Measurements from ENCODE around the gene LSP1. TPM values are rescaled to one million over a fixed set of nuclear protein-coding genes. Genes with fewer than 3 reads are reported as not detected.

The LSP1 gene
- total and polyA plus RNA-seq, 2 donors (not counting 1 experiment from before 2014, with no cell fraction given), result 0.19 to 1.8 TPM

- Histone ChIP-seq H3K9me3 (ENCODE audit: control insufficient read depth, insufficient read depth, low read depth, low read length) (no peaks in the 10 kb centered on the region), H3K27ac (ENCODE audit: insufficient read depth, low read length) (no peak overlapping the region), H4K20me1 (ENCODE audit: control insufficient read depth, extremely low read depth, insufficient read depth, low read length) (no peaks in the 10 kb centered on the region), H3K79me2 (ENCODE audit: control insufficient read depth, insufficient read depth, low read length) (no peaks in the 10 kb centered on the region), H3K4me3 (replicated peaks in 1 of 4; ENCODE audit: control extremely low read depth in 1 of 4, insufficient read depth in 1 of 4, low read depth in 3 of 4, low read length in 4 of 4) (no peak overlapping the region), H3K4me2 (ENCODE audit: extremely low read depth, insufficient read depth, low read length) (no peak overlapping the region), H2AFZ (ENCODE audit: low read length) (no peak overlapping the region), H3K4me1 (ENCODE audit: control insufficient read depth, extremely low read depth, insufficient read depth, low read length) (no peaks in the 10 kb centered on the region), H3K9ac (ENCODE audit: insufficient read depth, low read length) (no peak overlapping the region), H3K27me3 (ENCODE audit: control insufficient read depth, insufficient read depth, low read length) (peaks cover 2% of the 10 kb centered on the region), H3K36me3 (ENCODE audit: control insufficient read depth, insufficient read depth, low read length) (no peaks in the 10 kb centered on the region)
- no peak for TF ChIP-seq EZH2 (IDR thresholded peaks at IDR 0.05; ENCODE audit: low read length, missing control alignments)
- TF ChIP-seq, protein P1, sequence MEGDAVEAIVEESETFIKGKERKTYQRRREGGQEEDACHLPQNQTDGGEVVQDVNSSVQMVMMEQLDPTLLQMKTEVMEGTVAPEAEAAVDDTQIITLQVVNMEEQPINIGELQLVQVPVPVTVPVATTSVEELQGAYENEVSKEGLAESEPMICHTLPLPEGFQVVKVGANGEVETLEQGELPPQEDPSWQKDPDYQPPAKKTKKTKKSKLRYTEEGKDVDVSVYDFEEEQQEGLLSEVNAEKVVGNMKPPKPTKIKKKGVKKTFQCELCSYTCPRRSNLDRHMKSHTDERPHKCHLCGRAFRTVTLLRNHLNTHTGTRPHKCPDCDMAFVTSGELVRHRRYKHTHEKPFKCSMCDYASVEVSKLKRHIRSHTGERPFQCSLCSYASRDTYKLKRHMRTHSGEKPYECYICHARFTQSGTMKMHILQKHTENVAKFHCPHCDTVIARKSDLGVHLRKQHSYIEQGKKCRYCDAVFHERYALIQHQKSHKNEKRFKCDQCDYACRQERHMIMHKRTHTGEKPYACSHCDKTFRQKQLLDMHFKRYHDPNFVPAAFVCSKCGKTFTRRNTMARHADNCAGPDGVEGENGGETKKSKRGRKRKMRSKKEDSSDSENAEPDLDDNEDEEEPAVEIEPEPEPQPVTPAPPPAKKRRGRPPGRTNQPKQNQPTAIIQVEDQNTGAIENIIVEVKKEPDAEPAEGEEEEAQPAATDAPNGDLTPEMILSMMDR (conservative IDR thresholded peaks at IDR 0.05 in 1 of 2, IDR thresholded peaks at IDR 0.05 in 1 of 2; ENCODE audit: low read depth in 1 of 2, low read length in 2 of 2), result no peak
- DNase-seq (ENCODE audit: low read depth in 2 of 2), result no peak
Measured at GRCh38 chr11:1892558-1892957, 39.7 kb downstream of the LSP1 start.

DNA sequence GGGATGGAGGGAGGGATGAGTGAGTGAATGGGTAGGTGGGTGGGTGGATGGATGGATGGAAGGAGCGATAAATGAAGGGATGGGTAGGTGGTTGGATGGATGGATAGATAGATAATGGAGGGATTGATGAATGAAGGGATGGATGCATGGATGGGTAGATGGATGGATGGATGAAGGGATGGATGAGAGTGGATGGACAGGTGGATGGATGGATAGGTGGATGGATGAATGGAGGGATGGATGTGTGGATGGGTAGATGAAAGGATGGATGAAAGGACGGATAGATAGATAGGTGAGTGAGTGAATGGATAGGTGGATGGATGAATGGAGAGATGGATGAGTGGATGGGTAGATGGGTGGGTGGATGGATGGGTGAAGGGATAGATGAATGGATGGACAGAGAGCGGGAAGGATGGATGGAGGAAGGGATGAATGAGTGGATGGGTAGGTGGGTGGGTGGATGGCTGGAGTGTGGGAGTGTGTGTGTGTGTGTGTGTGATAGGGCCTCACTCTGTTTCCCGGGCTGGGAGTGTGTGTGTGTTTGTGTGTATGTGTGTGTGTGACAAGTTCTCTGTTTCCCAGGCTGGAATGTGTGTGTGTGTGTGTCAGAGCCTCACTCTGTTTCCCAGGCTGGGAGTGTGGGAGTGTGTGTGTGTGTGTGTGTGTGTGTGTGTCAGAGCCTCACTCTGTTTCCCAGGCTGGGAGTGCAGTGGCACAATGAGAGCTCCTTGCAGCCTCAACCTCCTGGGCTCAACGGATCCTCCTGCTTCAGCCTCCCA is 40.9 kb downstream of the LSP1 start:
- H3K36me3 ChIP-seq (ENCODE audit: control insufficient read depth, insufficient read depth, low read length), result no peaks in the 10 kb centered on the region
- peaks cover 2% of the 10 kb centered on the region for H3K27me3 ChIP-seq (ENCODE audit: control insufficient read depth, insufficient read depth, low read length)
- TF ChIP-seq EZH2 (IDR thresholded peaks at IDR 0.05; ENCODE audit: low read length, missing control alignments), result no peak
- TF ChIP-seq, protein P1 (conservative IDR thresholded peaks at IDR 0.05 in 1 of 2, IDR thresholded peaks at IDR 0.05 in 1 of 2; ENCODE audit: low read depth in 1 of 2, low read length in 2 of 2), result no peak
- peak in 1 of 2 donors; percentile 14 for DNase-seq (ENCODE audit: low read depth in 2 of 2)
- H3K4me3 ChIP-seq (replicated peaks in 1 of 4; ENCODE audit: control extremely low read depth in 1 of 4, insufficient read depth in 1 of 4, low read depth in 3 of 4, low read length in 4 of 4), result no peak overlapping the region
- no peaks in the 10 kb centered on the region for H4K20me1 ChIP-seq (ENCODE audit: control insufficient read depth, extremely low read depth, insufficient read depth, low read length)
- H3K9ac ChIP-seq (ENCODE audit: insufficient read depth, low read length), result no peak overlapping the region
- no peaks in the 10 kb centered on the region for H3K4me1 ChIP-seq (ENCODE audit: control insufficient read depth, extremely low read depth, insufficient read depth, low read length)
- H3K4me2 ChIP-seq (ENCODE audit: extremely low read depth, insufficient read depth, low read length), result no peak overlapping the region
- H3K27ac ChIP-seq (ENCODE audit: insufficient read depth, low read length), result no peak overlapping the region
- H2AFZ ChIP-seq (ENCODE audit: low read length), result no peak overlapping the region
- H3K9me3 ChIP-seq (ENCODE audit: control insufficient read depth, insufficient read depth, low read depth, low read length), result no peaks in the 10 kb centered on the region
- H3K79me2 ChIP-seq (ENCODE audit: control insufficient read depth, insufficient read depth, low read length), result no peaks in the 10 kb centered on the region

- no peaks in the 10 kb centered on the region for H3K79me2 ChIP-seq (ENCODE audit: control insufficient read depth, insufficient read depth, low read length)
- no peak overlapping the region for H3K4me3 ChIP-seq (replicated peaks in 1 of 4; ENCODE audit: control extremely low read depth in 1 of 4, insufficient read depth in 1 of 4, low read depth in 3 of 4, low read length in 4 of 4)
- no peak overlapping the region for H2AFZ ChIP-seq (ENCODE audit: low read length)
- H4K20me1 ChIP-seq (ENCODE audit: control insufficient read depth, extremely low read depth, insufficient read depth, low read length), result no peaks in the 10 kb centered on the region
- H3K27me3 ChIP-seq (ENCODE audit: control insufficient read depth, insufficient read depth, low read length), result peaks cover 6% of the 10 kb centered on the region
- TF ChIP-seq, protein P1 (conservative IDR thresholded peaks at IDR 0.05 in 1 of 2, IDR thresholded peaks at IDR 0.05 in 1 of 2; ENCODE audit: low read depth in 1 of 2, low read length in 2 of 2), result no peak
- TF ChIP-seq EZH2 (IDR thresholded peaks at IDR 0.05; ENCODE audit: low read length, missing control alignments), result no peak
- H3K4me1 ChIP-seq (ENCODE audit: control insufficient read depth, extremely low read depth, insufficient read depth, low read length), result no peaks in the 10 kb centered on the region
- DNase-seq (ENCODE audit: low read depth in 2 of 2), result no peak
- no peak overlapping the region for H3K9ac ChIP-seq (ENCODE audit: insufficient read depth, low read length)
- no peak overlapping the region for H3K27ac ChIP-seq (ENCODE audit: insufficient read depth, low read length)
- no peaks in the 10 kb centered on the region for H3K9me3 ChIP-seq (ENCODE audit: control insufficient read depth, insufficient read depth, low read depth, low read length)
- H3K4me2 ChIP-seq (ENCODE audit: extremely low read depth, insufficient read depth, low read length), result no peak overlapping the region
- H3K36me3 ChIP-seq (ENCODE audit: control insufficient read depth, insufficient read depth, low read length), result no peaks in the 10 kb centered on the region
Measured at GRCh38 chr11:1894759-1895158, 41.9 kb downstream of the LSP1 start.

Data from fibroblast of lung (primary cell).